RCC 7860 (cell line): ENCODE results near the gene PPP1R18.
"Not testable (repeated sequence)": the region's sequence is repeated elsewhere in the genome, so short reads cannot be mapped to it uniquely, and the experiment has no call there.

Source experiments
- DNase-seq: peaks from one replicate; pipeline ENCODE4 v3.0.0-alpha.2; 2015; ENCODE audit warnings: low spot score
- FAIRE-seq: peaks from 2 replicates; lab custom pipeline; 2012; peaks lifted over from hg19 to GRCh38; lab: Jason Lieb, UNC

The PPP1R18 gene

DNA sequence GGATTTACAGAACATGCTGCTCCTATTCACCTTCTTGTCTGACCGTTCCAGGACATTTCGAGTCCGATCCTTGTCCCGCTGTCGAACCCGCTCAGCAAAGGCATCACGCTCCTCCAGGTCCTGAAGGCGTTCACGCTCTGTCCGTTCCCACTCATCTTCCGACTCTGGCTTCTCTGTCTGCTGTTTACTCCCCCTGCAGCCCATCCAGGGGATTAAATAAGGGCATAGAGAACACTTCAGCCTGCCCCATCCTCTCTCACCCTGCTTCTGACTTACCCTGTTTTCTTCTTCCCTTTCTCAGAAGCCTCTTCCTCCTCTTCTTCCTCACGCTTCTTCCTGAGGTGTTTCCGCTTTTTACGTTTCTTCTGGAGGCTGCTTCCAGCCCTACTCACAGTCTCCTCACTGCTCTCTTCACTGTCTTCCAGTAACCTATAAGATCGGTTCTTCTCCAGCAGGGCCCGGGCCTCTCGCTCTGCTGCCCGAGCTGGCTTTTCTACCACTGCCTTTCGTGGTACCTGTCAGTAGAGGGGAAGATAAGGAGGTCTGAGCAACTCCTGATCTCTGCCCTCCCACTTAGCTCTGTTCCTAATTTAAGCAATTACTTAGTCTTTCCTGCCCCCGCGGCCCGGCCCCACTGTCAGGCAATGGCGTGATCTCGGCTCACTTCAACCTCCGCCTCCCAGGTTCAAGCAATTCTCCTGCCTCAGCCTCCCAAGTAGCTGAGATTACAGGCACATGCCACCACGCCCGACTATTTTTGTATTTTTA is 15.5 kb downstream of the PPP1R18 start:
- DNase-seq (no peak), FAIRE-seq (no peak)

GRCh38 chr6:30666300-30666699 is 20.1 kb downstream of the PPP1R18 start:
- not testable (repeated sequence) for DNase-seq, FAIRE-seq

- FAIRE-seq (no peak), DNase-seq (no peak)
These were observed 21.3 kb downstream of the PPP1R18 start for GRCh38 chr6:30664994-30665767.

- not testable (repeated sequence) for DNase-seq, FAIRE-seq
These were observed 28.5 kb downstream of the PPP1R18 start for GRCh38 chr6:30657922-30658321.

DNA sequence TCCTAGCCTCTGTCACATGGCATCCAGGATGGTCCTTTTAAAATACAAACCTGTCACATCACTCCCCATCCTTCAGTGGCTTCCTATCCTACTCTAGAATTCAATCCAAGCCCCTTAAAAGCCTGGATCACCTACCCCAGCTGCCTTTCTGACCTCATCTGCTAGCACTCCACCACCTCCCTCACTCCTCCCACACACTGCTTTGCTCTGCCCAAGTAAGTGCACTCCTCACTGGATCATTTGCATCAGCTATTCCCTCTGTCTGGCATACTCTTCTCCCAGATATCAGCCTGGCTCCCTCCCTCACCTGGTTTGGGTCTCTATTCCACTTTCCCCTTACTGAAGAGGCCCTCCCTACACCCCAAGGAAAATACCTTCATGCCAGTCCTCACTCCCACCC is 29.0 kb downstream of the PPP1R18 start:
- FAIRE-seq (no peak), DNase-seq (no peak)

DNA sequence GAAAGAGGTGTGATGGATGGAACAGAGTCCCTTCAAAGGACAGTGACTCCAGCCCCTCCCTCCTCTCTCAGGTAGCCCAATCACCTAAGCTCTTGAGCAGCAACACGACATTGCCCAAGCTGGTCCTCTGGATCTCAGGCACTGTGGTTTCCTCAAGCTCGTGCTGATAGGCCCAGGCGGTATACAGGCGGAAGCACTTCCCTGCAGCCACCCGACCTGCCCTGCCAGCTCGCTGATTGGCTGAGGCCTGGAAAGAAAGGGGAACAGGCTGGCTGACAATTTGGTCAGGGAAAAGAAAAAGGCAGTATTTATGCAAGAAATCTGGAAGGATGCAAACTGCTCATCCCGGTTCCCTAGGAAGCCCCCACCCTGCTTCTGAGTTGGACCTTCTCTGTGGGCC is 29.9 kb downstream of the PPP1R18 start:
- FAIRE-seq, result no peak
- no peak for DNase-seq

- FAIRE-seq (no peak), DNase-seq (no peak)
These were observed 30.7 kb downstream of the PPP1R18 start for GRCh38 chr6:30655743-30656094.

DNA sequence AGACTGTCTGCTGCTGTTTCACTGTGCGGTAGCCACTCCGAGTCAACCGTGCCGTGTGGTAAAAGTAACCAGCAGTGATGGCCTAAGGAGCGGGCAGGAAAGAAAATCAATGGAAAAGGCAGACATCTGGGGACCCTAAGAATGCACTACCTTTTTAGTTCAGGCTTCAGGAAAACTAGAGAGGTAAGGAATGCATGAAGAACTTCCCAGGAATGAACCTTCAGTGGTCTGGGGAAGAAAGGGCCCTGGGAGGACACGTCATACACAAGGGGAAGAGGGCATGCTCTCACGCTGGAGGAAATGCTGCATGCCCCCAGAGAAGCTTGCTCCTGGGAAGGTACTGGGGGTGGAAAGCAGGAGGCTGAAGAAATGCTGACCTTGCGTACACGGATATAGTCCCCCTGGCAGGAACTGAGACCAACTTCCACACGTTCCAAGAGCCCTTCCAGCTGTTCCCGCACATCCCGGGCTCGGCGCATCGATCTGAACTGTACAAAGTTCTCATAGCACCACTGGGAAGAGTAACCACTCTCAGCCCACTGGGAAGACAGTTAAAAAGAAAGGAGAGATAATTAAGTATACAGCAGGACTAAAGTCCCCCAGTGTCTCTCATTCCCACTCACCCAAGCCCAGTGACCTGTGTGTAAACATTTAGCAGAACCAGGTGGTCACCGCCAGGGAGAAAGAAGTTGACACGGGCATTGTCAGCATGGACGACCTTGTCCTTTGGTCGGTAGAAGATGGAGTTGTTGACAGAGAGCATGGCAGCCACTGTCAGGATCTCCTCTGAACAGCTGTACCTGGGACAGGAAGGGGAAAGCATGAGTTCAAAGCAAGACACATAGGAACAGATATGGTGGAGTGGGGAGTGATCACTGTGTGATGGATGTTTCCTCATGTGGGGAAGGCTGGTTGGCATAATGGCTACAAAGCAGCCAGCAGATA is 31.4 kb downstream of the PPP1R18 start:
- no peak for DNase-seq
- FAIRE-seq, result no peak

DNA sequence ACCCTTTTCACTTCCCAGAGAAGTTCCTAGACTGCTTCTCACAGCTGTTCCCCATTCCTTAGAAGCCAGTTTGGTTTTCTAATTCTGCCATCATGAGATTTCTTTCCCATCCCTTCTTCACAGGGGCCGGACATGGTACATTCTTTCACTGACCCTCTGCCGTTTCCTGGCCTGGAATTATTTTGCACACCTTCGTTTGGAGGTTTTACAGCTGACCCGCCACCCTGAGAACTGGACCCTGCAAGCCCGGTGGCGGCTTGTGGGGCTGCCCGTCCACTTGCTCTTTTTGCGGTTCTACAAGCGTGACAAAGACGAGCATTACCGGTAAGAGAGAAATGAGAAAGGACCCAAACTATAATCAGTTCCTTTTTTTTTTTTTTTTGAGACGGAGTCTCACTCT is 35.3 kb downstream of the PPP1R18 start:
- DNase-seq (no peak), FAIRE-seq (no peak)

GRCh38 chr6:30647242-30648116 is 39.0 kb downstream of the PPP1R18 start:
- DNase-seq (peak; percentile 31), FAIRE-seq (no peak)

DNA sequence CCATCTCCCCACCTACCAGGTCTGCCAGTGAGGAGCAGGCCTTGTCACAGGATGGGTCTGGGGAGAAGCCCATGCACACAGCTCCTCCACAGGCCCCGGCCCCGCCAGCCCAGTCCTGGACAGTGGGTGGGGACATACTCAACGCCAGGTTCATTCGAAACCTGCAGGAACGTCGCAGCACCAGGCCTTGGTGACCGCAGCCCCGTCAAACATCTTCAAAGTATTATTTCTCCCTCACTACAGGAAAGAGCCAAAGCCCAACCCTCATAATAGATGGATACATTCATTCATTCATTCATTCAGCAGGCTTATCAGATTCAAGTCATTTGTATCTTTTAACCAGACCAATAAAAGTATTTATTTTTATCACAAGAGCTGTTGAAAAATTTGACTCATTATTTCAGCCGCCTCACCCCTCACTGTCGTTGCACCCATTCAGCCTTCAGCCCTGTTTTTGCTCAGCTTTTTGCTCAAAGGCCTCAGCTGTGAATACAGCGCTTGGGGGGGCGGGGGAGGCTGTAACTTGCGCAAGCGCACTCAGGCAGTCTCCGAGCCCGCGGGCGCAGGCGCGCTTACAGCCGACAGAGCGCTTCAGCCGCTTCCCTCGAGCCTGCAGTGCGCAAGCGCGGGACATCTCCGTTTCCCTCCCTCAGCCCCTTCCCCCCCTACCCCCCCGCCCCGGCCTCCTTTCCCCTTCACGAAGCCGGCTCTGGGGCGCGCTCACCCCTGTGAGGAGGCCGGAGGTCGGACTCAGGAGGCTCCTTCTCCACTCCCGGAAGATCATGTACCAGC is 39.8 kb downstream of the PPP1R18 start, which contains the start of gene C6orf136:
C6orf136 (plus strand) TSS at position 684 of the 792 bp plus-strand sequence; CDS start at position 783, 99 bp downstream.
- FAIRE-seq, result no peak

DNA sequence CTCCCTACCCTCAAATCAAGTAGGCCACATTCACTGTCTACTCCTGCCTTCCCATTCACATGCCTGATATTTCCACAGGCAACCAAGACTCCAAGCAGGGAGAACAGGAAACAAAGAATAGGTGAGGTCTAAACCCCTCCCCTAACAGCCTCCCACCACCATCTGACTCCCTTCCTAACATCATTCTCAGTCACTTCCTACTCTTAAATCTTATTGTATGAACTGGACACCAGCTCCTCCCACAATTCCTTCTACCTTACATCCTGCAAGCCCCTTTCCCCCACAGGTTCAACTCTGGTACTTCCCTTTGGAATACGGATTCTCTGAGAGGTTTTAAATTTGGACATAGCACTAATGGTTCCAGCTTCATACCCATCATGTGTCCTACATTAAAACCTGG is 40.5 kb downstream of the PPP1R18 start:
- DNase-seq (no peak), FAIRE-seq (no peak)

More for the DNA sequence above, 39.8 kb downstream of the PPP1R18 start, which contains the start of gene C6orf136:
- DNase-seq, result peak; percentile 81

GRCh38 chr6:30644769-30645168 is 41.7 kb downstream of the PPP1R18 start:
- FAIRE-seq (no peak), DNase-seq (no peak)

GRCh38 chr6:30643656-30644055 is 42.8 kb downstream of the PPP1R18 start:
- DNase-seq (no peak), FAIRE-seq (no peak)

DNA sequence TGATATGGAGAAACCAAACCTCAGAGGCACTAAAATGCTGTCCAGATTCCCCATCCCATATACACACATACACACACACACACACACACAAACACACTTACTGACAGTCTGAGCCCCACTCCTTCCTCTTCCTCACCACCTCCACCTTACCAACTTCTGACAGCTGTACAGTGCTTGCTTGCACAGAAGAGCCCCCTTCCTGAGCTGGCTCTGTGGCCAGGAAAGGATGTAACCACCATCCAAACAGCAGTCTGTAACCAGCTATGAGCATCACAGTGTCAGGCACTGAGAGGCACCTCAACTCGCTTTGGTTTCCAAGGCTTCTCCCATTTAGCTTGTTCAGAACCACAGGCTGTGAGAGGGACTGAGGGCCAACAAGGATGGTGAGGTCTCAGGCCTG is 45.4 kb downstream of the PPP1R18 start:
- FAIRE-seq (no peak), DNase-seq (no peak)

GRCh38 chr6:30640481-30640880 is 46.0 kb downstream of the PPP1R18 start:
- FAIRE-seq (no peak), DNase-seq (no peak)

DNA sequence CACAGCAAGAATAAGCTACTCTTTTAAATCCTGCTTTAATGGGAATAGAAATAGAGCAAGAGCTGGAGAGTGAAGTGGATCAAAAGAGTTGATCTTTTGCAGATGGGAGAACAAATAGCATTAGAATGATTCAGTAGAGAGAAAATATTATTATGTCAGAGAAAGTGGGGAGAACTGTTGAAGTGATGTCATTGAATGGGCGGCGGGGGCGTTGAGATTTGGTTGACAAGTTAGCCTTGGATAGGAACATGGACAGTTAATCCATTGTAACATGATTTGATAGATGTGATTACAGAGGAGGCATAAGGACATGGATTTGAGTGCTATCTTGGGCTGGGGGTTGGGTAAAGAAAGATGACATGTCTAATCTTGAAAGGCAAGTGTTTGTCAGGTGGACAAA is 50.6 kb downstream of the PPP1R18 start:
- DNase-seq (no peak), FAIRE-seq (no peak)

DNA sequence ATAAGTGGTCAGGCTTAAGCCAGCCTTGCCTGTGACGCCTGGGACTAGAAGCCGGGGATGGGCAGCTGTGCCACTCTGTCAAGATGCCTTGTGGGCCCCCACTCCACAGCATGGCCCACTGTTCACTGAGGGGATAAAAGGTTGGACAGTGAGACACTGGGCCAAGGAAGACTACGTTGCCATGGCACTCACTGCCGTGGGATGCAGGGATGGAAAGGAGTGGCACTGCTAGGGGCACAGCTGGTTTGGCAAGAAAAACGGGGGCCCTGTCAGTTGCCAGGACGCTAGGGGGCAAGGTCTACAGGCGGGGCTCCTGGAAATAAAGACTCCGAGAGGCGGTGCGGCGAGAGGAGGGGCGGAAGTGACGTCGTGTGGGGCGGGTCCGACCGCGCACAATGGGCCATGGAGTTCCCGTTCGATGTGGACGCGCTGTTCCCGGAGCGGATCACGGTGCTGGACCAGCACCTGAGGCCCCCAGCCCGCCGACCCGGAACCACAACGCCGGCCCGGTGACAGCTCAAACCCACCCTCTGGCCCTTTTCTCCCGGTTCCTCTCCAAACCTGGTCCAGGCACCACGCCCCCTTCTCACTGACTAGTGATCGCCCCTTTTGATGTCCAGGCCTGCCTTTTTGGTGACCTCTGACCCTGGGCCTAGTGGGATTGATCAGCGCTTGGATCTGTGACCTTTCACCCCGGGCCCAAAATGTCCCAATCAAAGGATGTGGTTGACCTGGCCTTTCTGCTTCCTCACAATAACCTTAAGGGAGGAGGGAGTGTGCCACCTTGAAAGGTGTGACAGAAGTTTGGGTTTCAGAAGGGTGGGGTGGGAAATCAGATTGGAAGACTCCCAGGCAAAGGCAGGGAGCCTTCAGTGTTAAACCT is 59.7 kb downstream of the PPP1R18 start, which contains the start of gene ATAT1:
ATAT1 (plus strand) TSS at position 391 of the 883 bp plus-strand sequence.
- FAIRE-seq, result no peak
- peak; percentile 37 for DNase-seq
